Thyroid gland (tissue), 4 donors: ENCODE results near the gene SPOCK2.

Source experiments
- CTCF ChIP-seq, 6 experiments: fragments of 200-600 bp in 3 of 6; fragments of 450-650 bp in 3 of 6; sonication (generic) in 3 of 6; IDR thresholded peaks; one replicate each; pipeline ENCODE4 v1.5.1; 2016 to 2019; ENCODE audit warnings: antibody characterized with exemption in 6 of 6, mild to moderate bottlenecking in 2 of 6, inconsistent platforms in 1 of 6, moderate library complexity in 1 of 6
- POLR2A ChIP-seq, 2 donors: fragments of 450-650 bp; IDR thresholded peaks; one replicate each; pipeline ENCODE4 v1.6.1; 2017; ENCODE audit warnings: antibody characterized with exemption in 2 of 2, mild to moderate bottlenecking in 2 of 2, moderate library complexity in 1 of 2

DNA sequence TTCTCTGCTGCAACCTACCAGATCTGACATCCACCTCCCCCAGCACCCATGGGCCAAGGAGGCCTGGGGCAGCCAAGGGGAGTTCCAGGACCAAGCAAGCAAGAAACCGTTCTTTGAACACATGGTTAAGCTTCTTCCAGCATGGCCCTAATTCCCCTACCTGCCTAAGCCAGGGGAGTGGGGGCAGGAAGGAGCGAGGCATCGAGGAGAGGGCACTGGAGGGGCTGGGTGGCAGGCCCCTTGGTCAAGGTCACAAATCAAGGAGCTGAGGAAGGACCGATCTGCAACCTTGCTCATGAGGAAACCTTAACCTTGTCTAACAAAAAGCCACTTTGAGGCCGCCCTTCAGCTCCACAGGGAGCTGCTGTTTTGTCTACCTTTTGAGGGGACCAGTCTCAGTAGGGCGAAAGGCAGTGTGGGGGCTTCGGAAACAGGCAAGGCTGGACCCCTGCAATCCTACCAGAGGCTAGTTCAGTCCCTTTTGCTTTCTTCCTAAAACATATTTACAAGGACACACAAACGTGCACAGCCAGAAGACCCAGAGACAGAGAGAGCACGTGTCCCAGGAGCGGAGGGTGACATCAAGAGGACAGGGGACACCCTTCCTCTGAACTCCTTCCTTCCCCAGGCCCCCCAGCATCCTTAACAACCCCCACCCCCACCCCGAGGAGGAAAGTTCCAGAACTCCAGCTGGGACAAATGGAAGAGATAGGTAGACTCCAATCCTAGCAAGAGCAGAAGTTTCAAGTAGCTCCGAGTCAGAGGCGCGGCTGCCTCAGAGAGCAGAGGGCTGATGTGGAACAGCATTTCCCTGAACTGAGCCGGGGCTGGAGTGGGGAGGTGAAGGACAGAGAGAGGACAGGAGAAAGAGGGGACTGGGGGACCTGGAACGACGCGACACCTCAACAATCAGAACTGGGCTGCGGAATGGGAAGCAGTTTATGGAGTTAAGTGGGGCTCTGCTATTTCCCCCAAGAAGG is 28.2 kb downstream of the SPOCK2 start:
- TF ChIP-seq CTCF (IDR thresholded peaks at IDR 0.05) (no peak), POLR2A (IDR thresholded peaks at IDR 0.05) (no peak)
